Esophagus muscularis mucosa (tissue), 3 donors: Measurements from ENCODE around the gene DCHS1.

Experiments
- POLR2A ChIP-seq: fragments of 450-650 bp; IDR thresholded peaks from one replicate; pipeline ENCODE4 v1.6.1; 2017; ENCODE audit warnings: antibody characterized with exemption, moderate library complexity, mild to moderate bottlenecking, low read depth
- TF ChIP-seq, protein P1 (sequence below), 3 experiments: fragments of 200-600 bp in 2 of 3; fragments of 450-650 bp in 1 of 3; sonication (generic) in 2 of 3; IDR thresholded peaks; one replicate each; pipeline ENCODE4 v1.5.1; 2017 to 2019; ENCODE audit warnings: antibody characterized with exemption in 3 of 3, mild to moderate bottlenecking in 2 of 3, moderate library complexity in 1 of 3

DNA sequence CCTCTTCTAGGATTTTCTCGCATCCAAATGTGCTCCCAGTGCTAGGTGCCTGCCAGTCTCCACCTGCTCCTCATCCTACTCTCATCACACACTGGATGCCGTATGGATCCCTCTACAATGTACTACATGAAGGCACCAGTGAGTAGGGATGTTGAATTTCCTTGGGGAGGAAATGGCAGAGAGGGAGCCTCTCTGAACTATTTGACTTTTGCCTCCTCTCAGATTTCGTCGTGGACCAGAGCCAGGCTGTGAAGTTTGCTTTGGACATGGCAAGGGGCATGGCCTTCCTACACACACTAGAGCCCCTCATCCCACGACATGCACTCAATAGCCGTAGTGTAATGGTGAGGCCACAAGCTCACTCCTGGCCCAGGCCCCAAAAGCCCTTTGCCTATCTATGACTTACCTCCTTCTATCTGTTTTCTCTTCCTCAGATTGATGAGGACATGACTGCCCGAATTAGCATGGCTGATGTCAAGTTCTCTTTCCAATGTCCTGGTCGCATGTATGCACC, 46.0 kb downstream of the DCHS1 start:
- TF ChIP-seq, protein P1, sequence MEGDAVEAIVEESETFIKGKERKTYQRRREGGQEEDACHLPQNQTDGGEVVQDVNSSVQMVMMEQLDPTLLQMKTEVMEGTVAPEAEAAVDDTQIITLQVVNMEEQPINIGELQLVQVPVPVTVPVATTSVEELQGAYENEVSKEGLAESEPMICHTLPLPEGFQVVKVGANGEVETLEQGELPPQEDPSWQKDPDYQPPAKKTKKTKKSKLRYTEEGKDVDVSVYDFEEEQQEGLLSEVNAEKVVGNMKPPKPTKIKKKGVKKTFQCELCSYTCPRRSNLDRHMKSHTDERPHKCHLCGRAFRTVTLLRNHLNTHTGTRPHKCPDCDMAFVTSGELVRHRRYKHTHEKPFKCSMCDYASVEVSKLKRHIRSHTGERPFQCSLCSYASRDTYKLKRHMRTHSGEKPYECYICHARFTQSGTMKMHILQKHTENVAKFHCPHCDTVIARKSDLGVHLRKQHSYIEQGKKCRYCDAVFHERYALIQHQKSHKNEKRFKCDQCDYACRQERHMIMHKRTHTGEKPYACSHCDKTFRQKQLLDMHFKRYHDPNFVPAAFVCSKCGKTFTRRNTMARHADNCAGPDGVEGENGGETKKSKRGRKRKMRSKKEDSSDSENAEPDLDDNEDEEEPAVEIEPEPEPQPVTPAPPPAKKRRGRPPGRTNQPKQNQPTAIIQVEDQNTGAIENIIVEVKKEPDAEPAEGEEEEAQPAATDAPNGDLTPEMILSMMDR (IDR thresholded peaks at IDR 0.05) = no peak
- TF ChIP-seq POLR2A = no peak
